ENCODE results near the gene NID1.
"Not testable (repeated sequence)": the region's sequence is repeated elsewhere in the genome, so short reads cannot be mapped to it uniquely, and the experiment has no call there.

- not testable (repeated sequence) for TF ChIP-seq CTCF (conservative IDR thresholded peaks at IDR 0.05; ENCODE audit: low read depth, low read length); EZH2 (IDR thresholded peaks at IDR 0.05; ENCODE audit: low read length, unreplicated experiment); EZH2phosphoT487 (IDR thresholded peaks at IDR 0.05; ENCODE audit: borderline replicate concordance, low read length)
These were observed 92.2 kb downstream of the NID1 start for GRCh38 chr1:235972691-235973090.
